ENCODE data around the gene FOXK1. TPM values are rescaled to one million over a fixed set of nuclear protein-coding genes. Genes with fewer than 3 reads are reported as not detected.

Gene FOXK1
- total RNA-seq, 2 experiments from 2014 or later: 38.5 to 39.6 TPM

- no peak overlapping the region for H3K4me3 Mint-ChIP-seq
- ATAC-seq (no peak), DNase-seq (no peak)
- H3K27ac Mint-ChIP-seq: no peak overlapping the region
- ChIA-PET POLR2A (no interaction called here), CTCF (no interaction called here)
- no peaks in the 10 kb centered on the region for H3K9me3 Mint-ChIP-seq
- no peaks in the 10 kb centered on the region for H3K27me3 Mint-ChIP-seq
- H3K4me1 Mint-ChIP-seq (ENCODE audit: low read depth): peaks cover 55% of the 10 kb centered on the region
- intact Hi-C loops (cut with micrococcal nuclease): no loop called here
- TF ChIP-seq CTCF (IDR thresholded peaks at IDR 0.05): no peak
- peaks cover 12% of the 10 kb centered on the region for H3K36me3 Mint-ChIP-seq (ENCODE audit: low read depth)
Observed at GRCh38 chr7:4694305-4694704, 12.2 kb downstream of the FOXK1 start.

- no peak overlapping the region for H3K27ac Mint-ChIP-seq
- ATAC-seq (no peak), DNase-seq (no peak)
- intact Hi-C loops (cut with micrococcal nuclease): no loop called here
- H3K36me3 Mint-ChIP-seq (ENCODE audit: low read depth): peaks cover 11% of the 10 kb centered on the region
- ChIA-PET POLR2A (no interaction called here), CTCF (no interaction called here)
- no peaks in the 10 kb centered on the region for H3K27me3 Mint-ChIP-seq
- H3K9me3 Mint-ChIP-seq: no peaks in the 10 kb centered on the region
- H3K4me1 Mint-ChIP-seq (ENCODE audit: low read depth): peaks cover 53% of the 10 kb centered on the region
- no peak for TF ChIP-seq CTCF (IDR thresholded peaks at IDR 0.05)
- H3K4me3 Mint-ChIP-seq: no peak overlapping the region
Observed at GRCh38 chr7:4698707-4699275, 16.7 kb downstream of the FOXK1 start.

GRCh38 chr7:4699841-4700240, 17.7 kb downstream of the FOXK1 start:
- Mint-ChIP-seq H3K36me3 (ENCODE audit: low read depth) (peaks cover 11% of the 10 kb centered on the region), H3K4me3 (no peak overlapping the region), H3K4me1 (ENCODE audit: low read depth) (peaks cover 47% of the 10 kb centered on the region), H3K27ac (no peak overlapping the region), H3K9me3 (no peaks in the 10 kb centered on the region), H3K27me3 (no peaks in the 10 kb centered on the region)
- DNase-seq: no peak
- ChIA-PET POLR2A (no interaction called here), CTCF (interaction anchor here (1.3 kb wide), 1 partner anchor 13 kb away, joined by 3 read pairs; no protein-coding TSS in a partner anchor)
- no peak for ATAC-seq
- intact Hi-C loops (cut with micrococcal nuclease): no loop called here
- TF ChIP-seq CTCF (IDR thresholded peaks at IDR 0.05): no peak

GRCh38 chr7:4700577-4701235, 18.6 kb downstream of the FOXK1 start:
- no peak for TF ChIP-seq CTCF (IDR thresholded peaks at IDR 0.05)
- no peaks in the 10 kb centered on the region for H3K27me3 Mint-ChIP-seq
- no peaks in the 10 kb centered on the region for H3K9me3 Mint-ChIP-seq
- DNase-seq (peak; percentile 38), ATAC-seq (peak; percentile 67)
- H3K4me3 Mint-ChIP-seq: no peak overlapping the region
- H3K27ac Mint-ChIP-seq: peak overlapping the region; percentile 46
- peaks cover 45% of the 10 kb centered on the region for H3K4me1 Mint-ChIP-seq (ENCODE audit: low read depth)
- intact Hi-C loops (cut with micrococcal nuclease): no loop called here
- H3K36me3 Mint-ChIP-seq (ENCODE audit: low read depth): peaks cover 5% of the 10 kb centered on the region
- POLR2A ChIA-PET: interaction anchor here (0.8 to 1.1 kb wide), 3 partner anchors 11 to 75 kb away, joined by 3 to 5 read pairs (median 4); partner anchors contain the start of gene AP5Z1
- CTCF ChIA-PET: interaction anchor here (1.1 to 1.3 kb wide), 3 partner anchors 9 to 14 kb away, joined by 3 to 6 read pairs (median 3); no protein-coding TSS in a partner anchor

GRCh38 chr7:4702961-4703512, 20.9 kb downstream of the FOXK1 start:
- TF ChIP-seq CTCF (IDR thresholded peaks at IDR 0.05): no peak
- no peak for ATAC-seq
- Mint-ChIP-seq H3K27ac (no peak overlapping the region), H3K4me3 (no peak overlapping the region), H3K4me1 (ENCODE audit: low read depth) (peaks cover 47% of the 10 kb centered on the region), H3K36me3 (ENCODE audit: low read depth) (peaks cover 2% of the 10 kb centered on the region), H3K9me3 (no peaks in the 10 kb centered on the region), H3K27me3 (no peaks in the 10 kb centered on the region)
- intact Hi-C loops (cut with micrococcal nuclease): no loop called here
- CTCF ChIA-PET: no interaction called here
- POLR2A ChIA-PET: no interaction called here
- no peak for DNase-seq
